Tibial artery (tissue), 4 donors: ENCODE results near the gene CIAO2B.

ENCODE experiments used
- DNase-seq, 2 donors: peaks; one replicate each; pipeline ENCODE4 v3.0.0-alpha.2; 2019
- H3K27ac ChIP-seq, 2 donors: fragments of 200-600 bp; sonication (generic) in 1 of 2; 1 replicate in 1 of 2; 2 replicates in 1 of 2; pipeline ENCODE4 v1.5.1; 2018 to 2019; ENCODE audit warnings: mild to moderate bottlenecking in 1 of 2
- H3K27me3 ChIP-seq, 2 donors: fragments of 200-600 bp; sonication (generic) in 1 of 2; one replicate each; pipeline versions ENCODE4 v1.5.1 to v1.6.0; 2016 to 2019
- H3K36me3 ChIP-seq, 3 donors: fragments of 200-600 bp; sonication (generic) in 2 of 3; one replicate each; pipeline ENCODE4 v1.5.1; 2016 to 2019; ENCODE audit warnings: mild to moderate bottlenecking in 2 of 3
- H3K4me1 ChIP-seq, 4 donors: fragments of 200-600 bp; sonication (generic) in 2 of 4; 1 replicate in 3 of 4; 2 replicates in 1 of 4; pipeline ENCODE4 v1.5.1; 2016 to 2019
- H3K4me3 ChIP-seq, 2 donors: fragments of 200-600 bp; sonication (generic) in 1 of 2; 1 replicate in 1 of 2; 2 replicates in 1 of 2; pipeline ENCODE4 v1.5.1; 2018 to 2019; ENCODE audit warnings: mild to moderate bottlenecking in 2 of 2
- H3K9me3 ChIP-seq, 3 donors: fragments of 200-600 bp; sonication (generic) in 1 of 3; one replicate each; pipeline ENCODE4 v1.5.1; 2016 to 2019
- intact Hi-C: fragments of 100-400 bp; cut with DNase I; formaldehyde crosslinking; loops from one replicate; pipeline ENCODE4 v1.15.0; 2023; ENCODE audit warnings: low total_unique reads
- TF ChIP-seq, protein P1 (sequence below), 2 experiments: fragments of 200-600 bp in 1 of 2; fragments of 450-650 bp in 1 of 2; IDR thresholded peaks; one replicate each; pipeline ENCODE4 v1.5.1; 2017 to 2019; ENCODE audit warnings: antibody characterized with exemption in 2 of 2, mild to moderate bottlenecking in 1 of 2, moderate library complexity in 1 of 2

Gene CIAO2B

DNA sequence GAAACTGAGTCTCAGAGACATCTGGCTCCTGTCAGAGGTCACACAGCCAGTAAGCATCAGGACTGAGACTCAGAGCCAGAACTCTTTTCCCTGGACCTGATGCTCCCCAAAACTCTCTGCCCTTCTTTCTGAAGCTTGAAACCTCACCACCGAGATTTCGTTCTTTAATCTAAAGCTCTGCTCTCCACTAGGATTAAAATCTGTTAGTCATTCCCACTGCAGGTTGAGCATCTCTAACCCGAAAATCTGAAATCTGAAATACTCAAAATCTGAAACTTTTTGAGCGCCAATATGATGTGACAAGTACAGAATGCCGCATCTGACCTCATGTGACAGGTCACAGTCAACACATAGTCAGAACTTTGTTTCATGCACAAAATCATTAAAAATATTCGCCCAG, 17.7 kb downstream of the CIAO2B start:
- Histone ChIP-seq H3K27me3 (no peaks in the 10 kb centered on the region), H3K27ac (no peak overlapping the region), H3K4me3 (no peak overlapping the region), H3K36me3 (peaks cover 5% of the 10 kb centered on the region in 3 donors), H3K9me3 (no peaks in the 10 kb centered on the region), H3K4me1 (peaks cover 0 to 26% (median 11%) of the 10 kb centered on the region in 4 donors)
- TF ChIP-seq, protein P1, sequence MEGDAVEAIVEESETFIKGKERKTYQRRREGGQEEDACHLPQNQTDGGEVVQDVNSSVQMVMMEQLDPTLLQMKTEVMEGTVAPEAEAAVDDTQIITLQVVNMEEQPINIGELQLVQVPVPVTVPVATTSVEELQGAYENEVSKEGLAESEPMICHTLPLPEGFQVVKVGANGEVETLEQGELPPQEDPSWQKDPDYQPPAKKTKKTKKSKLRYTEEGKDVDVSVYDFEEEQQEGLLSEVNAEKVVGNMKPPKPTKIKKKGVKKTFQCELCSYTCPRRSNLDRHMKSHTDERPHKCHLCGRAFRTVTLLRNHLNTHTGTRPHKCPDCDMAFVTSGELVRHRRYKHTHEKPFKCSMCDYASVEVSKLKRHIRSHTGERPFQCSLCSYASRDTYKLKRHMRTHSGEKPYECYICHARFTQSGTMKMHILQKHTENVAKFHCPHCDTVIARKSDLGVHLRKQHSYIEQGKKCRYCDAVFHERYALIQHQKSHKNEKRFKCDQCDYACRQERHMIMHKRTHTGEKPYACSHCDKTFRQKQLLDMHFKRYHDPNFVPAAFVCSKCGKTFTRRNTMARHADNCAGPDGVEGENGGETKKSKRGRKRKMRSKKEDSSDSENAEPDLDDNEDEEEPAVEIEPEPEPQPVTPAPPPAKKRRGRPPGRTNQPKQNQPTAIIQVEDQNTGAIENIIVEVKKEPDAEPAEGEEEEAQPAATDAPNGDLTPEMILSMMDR (IDR thresholded peaks at IDR 0.05) = no peak
- no peak for DNase-seq
- intact Hi-C loops = no loop called here

DNA sequence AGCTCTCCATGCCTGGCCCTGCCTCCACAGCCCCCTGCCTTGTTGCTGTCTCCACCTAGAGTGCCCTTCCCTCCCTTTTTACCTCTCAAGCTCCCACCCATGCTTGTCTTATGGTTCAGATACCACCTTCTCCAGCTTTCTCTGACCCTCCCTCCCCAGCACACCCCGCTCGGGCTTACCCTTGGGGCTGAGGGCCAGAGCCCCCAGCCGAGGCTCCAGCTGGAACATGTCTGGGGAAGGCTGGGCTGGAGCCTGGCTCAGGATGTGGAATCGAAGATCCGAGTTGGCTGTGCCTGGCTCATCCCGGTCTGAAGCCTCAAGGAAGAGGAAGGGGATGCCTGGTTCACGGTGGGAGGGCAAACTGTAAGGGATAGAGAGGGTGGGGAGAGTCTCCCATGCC, 19.2 kb downstream of the CIAO2B start:
- TF ChIP-seq, protein P1 (IDR thresholded peaks at IDR 0.05) = no peak
- no peak for DNase-seq

DNA sequence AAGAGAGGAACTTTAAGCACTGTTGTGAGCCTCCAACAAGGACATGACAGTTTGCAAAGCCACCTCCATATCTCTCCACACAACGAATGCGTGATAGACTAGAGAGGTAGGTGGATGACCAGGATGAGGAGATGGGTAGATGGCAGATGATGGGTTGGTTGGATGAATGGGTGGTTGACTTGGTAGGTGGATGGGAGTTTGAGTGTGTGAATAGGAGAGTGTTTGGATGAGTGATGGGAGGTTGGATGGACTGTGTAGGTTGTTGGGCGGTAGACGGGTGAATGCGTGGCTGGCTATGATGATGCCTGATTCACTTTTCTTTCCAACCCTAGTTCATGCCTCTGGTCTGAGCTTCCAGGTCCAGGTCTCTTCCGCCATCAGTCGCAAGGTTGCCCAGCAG, 19.7 kb downstream of the CIAO2B start:
- Histone ChIP-seq H3K9me3 (no peaks in the 10 kb centered on the region), H3K27me3 (no peaks in the 10 kb centered on the region)
- intact Hi-C loops = no loop called here

More for the DNA sequence above, 19.2 kb downstream of the CIAO2B start:
- Histone ChIP-seq H3K36me3 (no peaks in the 10 kb centered on the region), H3K27ac (no peak overlapping the region), H3K9me3 (no peaks in the 10 kb centered on the region), H3K4me1 (peaks cover 0 to 26% (median 5%) of the 10 kb centered on the region in 4 donors), H3K4me3 (no peak overlapping the region), H3K27me3 (no peaks in the 10 kb centered on the region)
- intact Hi-C loops = no loop called here

DNA sequence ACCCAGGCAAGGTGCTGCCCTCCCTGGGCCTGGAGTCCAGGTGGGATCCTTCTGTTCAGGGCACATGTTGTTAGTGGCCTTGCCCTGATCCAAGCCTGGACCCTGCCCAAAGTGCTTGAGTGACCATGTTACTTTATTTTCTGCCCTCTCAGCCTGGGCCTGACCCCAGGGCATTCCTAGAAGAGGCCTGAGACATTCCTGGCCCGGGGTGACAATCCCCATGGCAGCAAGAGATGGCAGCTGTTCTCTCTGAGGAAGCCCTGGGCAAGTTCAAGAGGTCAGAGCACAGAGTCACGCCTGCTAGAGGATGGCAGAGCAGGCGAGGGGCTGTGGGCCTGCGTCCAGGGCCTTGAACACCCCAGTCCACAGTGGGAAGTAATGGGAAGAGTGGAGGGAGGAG, 20.5 kb downstream of the CIAO2B start:
- DNase-seq = no peak
- TF ChIP-seq, protein P1 (IDR thresholded peaks at IDR 0.05) = no peak
- Histone ChIP-seq H3K4me3 (no peak overlapping the region), H3K4me1 (peaks cover 0 to 16% (median 3%) of the 10 kb centered on the region in 4 donors), H3K27me3 (no peaks in the 10 kb centered on the region), H3K9me3 (no peaks in the 10 kb centered on the region), H3K27ac (no peak overlapping the region), H3K36me3 (no peaks in the 10 kb centered on the region)
- intact Hi-C loops = no loop called here

More for the DNA sequence above, 19.7 kb downstream of the CIAO2B start:
- TF ChIP-seq, protein P1 (IDR thresholded peaks at IDR 0.05) = no peak
- H3K27ac ChIP-seq = no peak overlapping the region
- DNase-seq = no peak
- peaks cover 0 to 21% (median 3%) of the 10 kb centered on the region in 4 donors for H3K4me1 ChIP-seq
- no peaks in the 10 kb centered on the region for H3K36me3 ChIP-seq
- H3K4me3 ChIP-seq = no peak overlapping the region

DNA sequence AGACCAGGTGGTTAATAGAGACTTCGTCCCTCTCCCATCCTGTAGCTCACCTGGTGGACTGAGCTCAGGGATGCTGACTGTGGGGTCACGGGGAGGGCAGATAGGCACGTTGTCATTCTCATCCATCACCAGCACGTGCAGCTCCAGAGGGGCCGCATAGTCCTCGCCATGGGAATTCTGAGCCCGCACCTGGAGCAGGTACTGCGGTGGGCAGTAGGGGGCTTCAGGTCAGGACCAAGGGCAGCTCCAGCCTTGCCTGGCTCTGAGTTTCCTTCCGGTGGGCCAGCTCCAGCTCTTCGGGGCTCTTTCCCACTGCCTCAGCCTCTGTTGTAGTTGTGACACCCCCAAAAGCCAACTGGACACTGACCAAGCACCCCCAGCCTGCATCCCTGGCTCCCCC, 21.1 kb downstream of the CIAO2B start:
- TF ChIP-seq, protein P1 (IDR thresholded peaks at IDR 0.05) = no peak
- Histone ChIP-seq H3K27me3 (no peaks in the 10 kb centered on the region), H3K4me3 (no peak overlapping the region), H3K27ac (no peak overlapping the region), H3K9me3 (no peaks in the 10 kb centered on the region), H3K36me3 (no peaks in the 10 kb centered on the region), H3K4me1 (peaks cover 0 to 16% (median 3%) of the 10 kb centered on the region in 4 donors)
- intact Hi-C loops = no loop called here
- DNase-seq = no peak

DNA sequence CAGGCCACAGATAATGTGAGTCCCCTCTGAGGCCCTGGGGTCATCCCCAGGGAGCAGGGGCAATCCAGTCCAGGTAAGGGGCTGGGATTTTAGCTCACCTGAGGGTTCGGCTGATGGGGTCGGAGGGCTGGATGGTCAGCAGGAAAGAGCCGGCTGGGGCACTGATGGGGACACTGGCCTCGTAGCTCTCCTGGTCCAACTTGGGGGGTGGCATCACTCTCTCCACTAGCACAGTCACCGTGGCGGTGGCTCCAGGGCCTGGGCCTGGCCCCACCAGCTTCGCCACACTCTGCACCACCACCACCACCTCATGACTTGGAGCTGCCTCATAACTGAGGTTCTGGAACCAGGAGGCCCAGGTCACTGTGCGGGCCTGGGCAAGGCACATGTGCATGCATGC, 22.4 kb downstream of the CIAO2B start:
- no peaks in the 10 kb centered on the region for H3K27me3 ChIP-seq
- TF ChIP-seq, protein P1 (IDR thresholded peaks at IDR 0.05) = no peak
- no peak overlapping the region for H3K27ac ChIP-seq
- DNase-seq = no peak
- intact Hi-C loops = no loop called here
- no peak overlapping the region for H3K4me3 ChIP-seq
- peaks cover 0 to 29% (median 7%) of the 10 kb centered on the region in 4 donors for H3K4me1 ChIP-seq
- H3K36me3 ChIP-seq = no peaks in the 10 kb centered on the region
- H3K9me3 ChIP-seq = no peaks in the 10 kb centered on the region
